ENCODE measurements around the gene FDX2. TPM values are rescaled to one million over a fixed set of nuclear protein-coding genes. Genes with fewer than 3 reads are reported as not detected.

FDX2 gene
- total RNA-seq = 18.2 and 28.6 TPM in 2 replicates

GRCh38 chr19:10315335-10316214 is at the start of gene FDX2:
Gene FDX2 (minus strand): TSS chr19:10316015. CDS start chr19:10315996, 19 bp downstream.

GRCh38 chr19:10339380-10339960 is 23.7 kb upstream of the FDX2 start, which contains the start of gene ICAM3:
Gene ICAM3 (minus strand): TSS chr19:10339624. CDS start chr19:10339614, 10 bp downstream.

GRCh38 chr19:10332965-10333757 is 17.3 kb upstream of the FDX2 start, which contains the start of gene RAVER1:
Gene RAVER1 (minus strand): TSS chr19:10333529. CDS start chr19:10333507, 22 bp downstream.

GRCh38 chr19:10309423-10309822 is 6.4 kb downstream of the FDX2 start, which contains the start of gene ZGLP1:
Gene ZGLP1 (minus strand): TSS chr19:10309815.

GRCh38 chr19:10289836-10290356 is 25.9 kb downstream of the FDX2 start, which contains the start of gene ICAM5:
Gene ICAM5 (plus strand): TSS chr19:10289952. CDS start chr19:10290044, 92 bp downstream.

GRCh38 chr19:10286803-10287737 is 28.7 kb downstream of the FDX2 start, which contains the start of gene ICAM4:
Gene ICAM4 (plus strand): TSS chr19:10286955. CDS start chr19:10287013, 58 bp downstream.

GRCh38 chr19:10270616-10271394 is 45.0 kb downstream of the FDX2 start, which contains the start of gene ICAM1:
Gene ICAM1 (plus strand): TSS chr19:10271120. CDS start chr19:10271160, 40 bp downstream.

Other genes with a start within 250 kb of the FDX2 start
- 18.2 and 20.1 TPM in 2 replicates for gene SHFL, start 229.7 kb downstream of the FDX2 start, total RNA-seq
- gene ANGPTL6, start 213.3 kb downstream of the FDX2 start, total RNA-seq = not detected in 2 replicates
- gene PPAN, start 209.7 kb downstream of the FDX2 start, total RNA-seq = 27.4 and 42.7 TPM in 2 replicates
- 3.0 and 3.9 TPM in 2 replicates for gene P2RY11, start 204.3 kb downstream of the FDX2 start, total RNA-seq
- gene EIF3G, start 196.1 kb downstream of the FDX2 start, total RNA-seq = 318 and 322 TPM in 2 replicates
- gene DNMT1, start 121.1 kb downstream of the FDX2 start, total RNA-seq = 38.0 and 90.2 TPM in 2 replicates
- 11.2 and 12.2 TPM in 2 replicates for gene S1PR2, start 84.7 kb downstream of the FDX2 start, total RNA-seq
- gene MRPL4, start 63.8 kb downstream of the FDX2 start, total RNA-seq = 22.2 and 27.1 TPM in 2 replicates
- gene ICAM1, start 44.9 kb downstream of the FDX2 start, total RNA-seq = 4.8 and 5.6 TPM in 2 replicates
- 0.33 and 0.75 TPM in 2 replicates for gene ICAM4, start 29.1 kb downstream of the FDX2 start, total RNA-seq
- 1.8 and 4.6 TPM in 2 replicates for gene ICAM5, start 26.1 kb downstream of the FDX2 start, total RNA-seq
- gene ZGLP1, start 6.2 kb downstream of the FDX2 start, total RNA-seq = 0.22 and 0.87 TPM in 2 replicates
- 16.1 and 17.5 TPM in 2 replicates for gene RAVER1, start 17.5 kb upstream of the FDX2 start, total RNA-seq
- gene ICAM3, start 23.6 kb upstream of the FDX2 start, total RNA-seq = 5.1 and 9.6 TPM in 2 replicates
- 80.7 and 101 TPM in 2 replicates for gene TYK2, start 64.6 kb upstream of the FDX2 start, total RNA-seq
- gene CDC37, start 87.5 kb upstream of the FDX2 start, total RNA-seq = 214 and 295 TPM in 2 replicates
- gene PDE4A, start 104.5 kb upstream of the FDX2 start, total RNA-seq = 3.7 and 5.6 TPM in 2 replicates
- gene KEAP1, start 187.3 kb upstream of the FDX2 start, total RNA-seq = 77.9 and 93.1 TPM in 2 replicates
- 0.12 and 0.44 TPM in 2 replicates for gene S1PR5, start 201.4 kb upstream of the FDX2 start, total RNA-seq
- gene ATG4D, start 227.9 kb upstream of the FDX2 start, total RNA-seq = 13.5 and 16.7 TPM in 2 replicates
- gene KRI1, start 250.0 kb upstream of the FDX2 start, total RNA-seq = 9.7 and 10.5 TPM in 2 replicates

Measured in uterine smooth muscle cell (primary cell).